HEK293T (cell line): ENCODE results near the gene OR6Y1.

Experiments used
- LEF1 ChIP-seq: fragments of 450-650 bp; IDR thresholded peaks from 2 replicates; pipeline ENCODE4 v1.6.1; 2017; ENCODE audit warnings: mild to moderate bottlenecking, borderline replicate concordance
- SP1 ChIP-seq: fragments of 450-650 bp; IDR thresholded peaks from 2 replicates; pipeline ENCODE4 v1.6.1; 2017
- SUZ12 ChIP-seq: fragments of 450-650 bp; IDR thresholded peaks from 2 replicates; pipeline ENCODE4 v1.6.1; 2016; ENCODE audit warnings: mild to moderate bottlenecking

DNA sequence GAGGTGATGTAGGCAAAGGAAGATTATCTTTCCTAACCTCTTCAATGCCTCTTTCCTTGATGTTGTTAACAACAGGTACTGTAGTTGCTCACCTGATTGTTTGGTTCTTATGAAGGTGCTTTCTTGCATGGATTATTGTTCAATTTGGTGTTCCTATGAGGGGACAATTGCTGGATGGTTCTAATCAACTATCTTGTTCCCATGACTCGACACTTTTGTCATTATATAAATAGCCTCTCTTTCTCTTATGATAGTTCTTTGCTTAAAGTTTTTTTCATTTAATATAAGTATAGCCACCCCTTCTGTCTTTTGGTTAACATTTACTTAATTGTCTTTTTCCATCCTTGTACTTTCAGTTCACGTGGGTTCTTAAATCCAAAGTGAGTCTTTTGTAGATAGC, 46.7 kb downstream of the OR6Y1 start:
- TF ChIP-seq SUZ12: no peak
- TF ChIP-seq SP1: no peak
- TF ChIP-seq LEF1: no peak
